ENCODE results near the gene NUDT14.

The NUDT14 gene

GRCh38 chr14:105150368-105151083 is 30.6 kb downstream of the NUDT14 start:
- Histone ChIP-seq H4K20me1 (ENCODE audit: insufficient read depth, low read length) (no peaks in the 10 kb centered on the region), H3K27me3 (ENCODE audit: low read depth, low read length) (no peaks in the 10 kb centered on the region), H3K79me2 (ENCODE audit: low read length) (no peaks in the 10 kb centered on the region), H3K4me1 (ENCODE audit: low read length) (no peaks in the 10 kb centered on the region), H2AFZ (ENCODE audit: low read depth, low read length) (no peak overlapping the region), H3K4me2 (ENCODE audit: low read length) (no peak overlapping the region), H3K36me3 (replicated peaks; ENCODE audit: low read depth, low read length) (no peaks in the 10 kb centered on the region), H3K9me3 (ENCODE audit: insufficient read depth, low read length) (no peaks in the 10 kb centered on the region), H3K27ac (ENCODE audit: low read length) (no peak overlapping the region), H3K9ac (ENCODE audit: low read length) (no peak overlapping the region), H3K4me3 (ENCODE audit: low read length) (no peak overlapping the region)
- no peak for TF ChIP-seq EZH2phosphoT487 (IDR thresholded peaks at IDR 0.05; ENCODE audit: low read depth)
- TF ChIP-seq, protein P1, sequence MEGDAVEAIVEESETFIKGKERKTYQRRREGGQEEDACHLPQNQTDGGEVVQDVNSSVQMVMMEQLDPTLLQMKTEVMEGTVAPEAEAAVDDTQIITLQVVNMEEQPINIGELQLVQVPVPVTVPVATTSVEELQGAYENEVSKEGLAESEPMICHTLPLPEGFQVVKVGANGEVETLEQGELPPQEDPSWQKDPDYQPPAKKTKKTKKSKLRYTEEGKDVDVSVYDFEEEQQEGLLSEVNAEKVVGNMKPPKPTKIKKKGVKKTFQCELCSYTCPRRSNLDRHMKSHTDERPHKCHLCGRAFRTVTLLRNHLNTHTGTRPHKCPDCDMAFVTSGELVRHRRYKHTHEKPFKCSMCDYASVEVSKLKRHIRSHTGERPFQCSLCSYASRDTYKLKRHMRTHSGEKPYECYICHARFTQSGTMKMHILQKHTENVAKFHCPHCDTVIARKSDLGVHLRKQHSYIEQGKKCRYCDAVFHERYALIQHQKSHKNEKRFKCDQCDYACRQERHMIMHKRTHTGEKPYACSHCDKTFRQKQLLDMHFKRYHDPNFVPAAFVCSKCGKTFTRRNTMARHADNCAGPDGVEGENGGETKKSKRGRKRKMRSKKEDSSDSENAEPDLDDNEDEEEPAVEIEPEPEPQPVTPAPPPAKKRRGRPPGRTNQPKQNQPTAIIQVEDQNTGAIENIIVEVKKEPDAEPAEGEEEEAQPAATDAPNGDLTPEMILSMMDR (IDR thresholded peaks at IDR 0.05; ENCODE audit: low read depth, low read length) = no peak

- H3K27ac ChIP-seq (ENCODE audit: low read length) = no peak overlapping the region
- no peaks in the 10 kb centered on the region for H3K36me3 ChIP-seq (replicated peaks; ENCODE audit: low read depth, low read length)
- no peaks in the 10 kb centered on the region for H3K27me3 ChIP-seq (ENCODE audit: low read depth, low read length)
- no peaks in the 10 kb centered on the region for H3K9me3 ChIP-seq (ENCODE audit: insufficient read depth, low read length)
- no peak overlapping the region for H3K4me2 ChIP-seq (ENCODE audit: low read length)
- TF ChIP-seq, protein P1 (IDR thresholded peaks at IDR 0.05; ENCODE audit: low read depth, low read length) = no peak
- TF ChIP-seq EZH2phosphoT487 (IDR thresholded peaks at IDR 0.05; ENCODE audit: low read depth) = no peak
- no peak overlapping the region for H2AFZ ChIP-seq (ENCODE audit: low read depth, low read length)
- no peak overlapping the region for H3K4me3 ChIP-seq (ENCODE audit: low read length)
- no peak overlapping the region for H3K9ac ChIP-seq (ENCODE audit: low read length)
- no peaks in the 10 kb centered on the region for H3K4me1 ChIP-seq (ENCODE audit: low read length)
- no peaks in the 10 kb centered on the region for H3K79me2 ChIP-seq (ENCODE audit: low read length)
- H4K20me1 ChIP-seq (ENCODE audit: insufficient read depth, low read length) = no peaks in the 10 kb centered on the region
Observed at GRCh38 chr14:105150026-105150367, 31.1 kb downstream of the NUDT14 start.

DNA sequence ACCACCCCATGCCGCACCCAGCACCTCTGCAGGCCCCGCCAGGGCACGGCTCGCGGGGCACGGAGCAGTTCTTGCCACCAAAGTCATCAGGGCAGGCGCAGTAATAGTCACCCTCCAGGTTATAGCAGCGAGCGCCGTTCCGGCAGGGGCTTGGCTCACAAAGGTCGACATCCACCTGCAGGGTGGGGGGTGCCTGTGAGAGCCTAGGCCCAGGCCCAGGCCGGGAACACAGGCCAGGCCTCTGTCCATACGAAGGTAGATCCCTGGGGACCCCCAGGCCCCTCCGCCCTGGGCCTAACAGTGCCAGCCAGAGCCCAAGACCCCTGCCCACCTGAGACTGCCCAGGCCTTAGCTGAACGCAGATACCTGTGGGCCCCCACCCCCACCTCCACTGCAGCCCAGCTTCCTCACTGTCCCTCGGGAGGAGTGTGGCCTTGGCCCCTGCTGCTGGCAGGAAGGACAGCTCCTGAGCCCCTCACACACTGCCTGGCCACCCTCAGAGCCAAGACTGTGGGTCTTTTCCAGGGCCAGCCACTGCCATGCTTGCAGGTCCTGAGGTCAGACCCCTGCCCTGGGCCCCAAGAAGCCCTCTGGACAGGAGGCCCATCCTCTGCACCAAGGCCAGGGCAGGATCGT is 31.8 kb downstream of the NUDT14 start:
- Histone ChIP-seq H3K9ac (ENCODE audit: low read length) (no peak overlapping the region), H3K4me2 (ENCODE audit: low read length) (no peak overlapping the region), H4K20me1 (ENCODE audit: insufficient read depth, low read length) (no peaks in the 10 kb centered on the region), H2AFZ (ENCODE audit: low read depth, low read length) (no peak overlapping the region), H3K4me1 (ENCODE audit: low read length) (no peaks in the 10 kb centered on the region), H3K4me3 (ENCODE audit: low read length) (no peak overlapping the region), H3K36me3 (replicated peaks; ENCODE audit: low read depth, low read length) (no peaks in the 10 kb centered on the region), H3K27ac (ENCODE audit: low read length) (no peak overlapping the region), H3K9me3 (ENCODE audit: insufficient read depth, low read length) (no peaks in the 10 kb centered on the region), H3K79me2 (ENCODE audit: low read length) (no peaks in the 10 kb centered on the region), H3K27me3 (ENCODE audit: low read depth, low read length) (no peaks in the 10 kb centered on the region)
- TF ChIP-seq, protein P1 (IDR thresholded peaks at IDR 0.05; ENCODE audit: low read depth, low read length) = no peak
- TF ChIP-seq EZH2phosphoT487 (IDR thresholded peaks at IDR 0.05; ENCODE audit: low read depth) = no peak

GRCh38 chr14:105148604-105149145 is 32.4 kb downstream of the NUDT14 start:
- no peaks in the 10 kb centered on the region for H3K36me3 ChIP-seq (replicated peaks; ENCODE audit: low read depth, low read length)
- H3K4me1 ChIP-seq (ENCODE audit: low read length) = no peaks in the 10 kb centered on the region
- no peak overlapping the region for H3K9ac ChIP-seq (ENCODE audit: low read length)
- no peaks in the 10 kb centered on the region for H3K9me3 ChIP-seq (ENCODE audit: insufficient read depth, low read length)
- H3K27me3 ChIP-seq (ENCODE audit: low read depth, low read length) = no peaks in the 10 kb centered on the region
- H3K27ac ChIP-seq (ENCODE audit: low read length) = no peak overlapping the region
- no peak overlapping the region for H3K4me3 ChIP-seq (ENCODE audit: low read length)
- no peak overlapping the region for H3K4me2 ChIP-seq (ENCODE audit: low read length)
- TF ChIP-seq EZH2phosphoT487 (IDR thresholded peaks at IDR 0.05; ENCODE audit: low read depth) = no peak
- TF ChIP-seq, protein P1 (IDR thresholded peaks at IDR 0.05; ENCODE audit: low read depth, low read length) = no peak
- no peaks in the 10 kb centered on the region for H3K79me2 ChIP-seq (ENCODE audit: low read length)
- no peaks in the 10 kb centered on the region for H4K20me1 ChIP-seq (ENCODE audit: insufficient read depth, low read length)
- no peak overlapping the region for H2AFZ ChIP-seq (ENCODE audit: low read depth, low read length)

All from OCI-LY3 (cell line).